NK-92 (cell line): ENCODE data around the gene CERK.
"Not testable (repeated sequence)": the region's sequence is repeated elsewhere in the genome, so short reads cannot be mapped to it uniquely, and the experiment has no call there.

Source experiments
- DNase-seq: peaks from one replicate; lab custom pipeline; 2025; ENCODE audit not compliant: unreplicated experiment; lab: John Stamatoyannopoulos, UW

The CERK gene

DNA sequence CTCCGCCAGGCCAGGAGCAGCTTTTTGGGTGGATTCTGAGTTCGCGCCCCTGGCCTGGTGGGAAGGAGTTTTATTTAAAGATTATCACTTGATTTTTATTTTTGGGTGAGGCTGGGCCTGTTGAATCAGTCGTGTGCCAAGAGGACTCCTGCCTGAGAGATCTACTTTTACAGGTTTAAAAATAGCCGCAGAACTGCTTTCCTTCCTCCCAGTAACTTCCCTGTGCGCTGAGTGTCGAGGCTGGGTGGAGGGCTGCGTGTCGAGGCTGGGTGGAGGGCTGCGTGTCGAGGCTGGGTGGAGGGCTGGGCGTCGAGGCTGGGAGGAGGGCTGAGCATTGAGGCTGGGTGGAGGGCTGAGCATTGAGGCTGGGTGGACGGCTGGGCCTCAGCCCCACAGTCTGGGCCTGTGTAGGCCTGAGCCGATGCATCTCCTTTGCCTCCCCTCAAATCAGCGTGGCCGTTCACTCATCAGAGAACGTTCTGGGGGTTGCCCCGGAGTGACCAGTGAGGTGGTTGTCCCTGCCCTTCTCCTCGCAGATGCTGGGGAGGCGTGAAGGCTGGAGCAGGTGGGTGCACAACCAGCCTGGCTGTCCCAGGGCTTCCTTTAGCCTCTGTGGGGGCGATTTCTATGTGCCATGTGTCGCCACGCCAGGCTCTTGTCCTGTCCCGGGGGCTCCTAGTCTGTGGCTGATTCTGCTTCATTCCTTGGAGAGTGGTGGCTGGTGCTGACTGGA lies 87.8 kb downstream of the CERK start:
- DNase-seq: no peak

- DNase-seq: no peak
Observed at GRCh38 chr22:46649141-46650077, 88.6 kb downstream of the CERK start.

DNA sequence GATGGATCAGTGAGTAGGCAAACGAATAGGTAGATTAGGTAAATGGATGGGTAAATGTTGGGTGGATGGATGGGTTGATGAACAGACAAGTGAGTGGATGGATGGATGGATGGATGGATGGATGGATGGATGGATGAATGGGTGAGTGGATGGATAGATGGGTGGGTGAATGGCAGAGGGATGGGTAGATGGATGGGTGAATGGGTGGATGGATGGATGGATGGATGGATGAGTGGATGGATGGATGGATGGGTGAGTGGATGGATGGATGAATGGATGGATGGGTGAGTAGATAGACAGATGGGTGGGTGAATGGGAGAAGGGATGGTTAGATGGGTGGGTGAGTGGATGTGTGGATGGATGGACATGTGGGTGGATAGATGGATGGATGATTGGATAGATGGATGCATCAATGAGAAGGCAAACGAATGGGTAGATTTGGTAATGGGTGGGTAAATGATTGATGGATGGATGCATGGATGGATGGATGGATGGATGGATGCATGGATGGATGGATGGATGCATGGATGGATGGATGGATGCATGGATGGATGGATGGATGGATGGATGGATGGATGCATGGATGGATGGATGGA lies 89.7 kb downstream of the CERK start:
- not testable (repeated sequence) for DNase-seq

DNA sequence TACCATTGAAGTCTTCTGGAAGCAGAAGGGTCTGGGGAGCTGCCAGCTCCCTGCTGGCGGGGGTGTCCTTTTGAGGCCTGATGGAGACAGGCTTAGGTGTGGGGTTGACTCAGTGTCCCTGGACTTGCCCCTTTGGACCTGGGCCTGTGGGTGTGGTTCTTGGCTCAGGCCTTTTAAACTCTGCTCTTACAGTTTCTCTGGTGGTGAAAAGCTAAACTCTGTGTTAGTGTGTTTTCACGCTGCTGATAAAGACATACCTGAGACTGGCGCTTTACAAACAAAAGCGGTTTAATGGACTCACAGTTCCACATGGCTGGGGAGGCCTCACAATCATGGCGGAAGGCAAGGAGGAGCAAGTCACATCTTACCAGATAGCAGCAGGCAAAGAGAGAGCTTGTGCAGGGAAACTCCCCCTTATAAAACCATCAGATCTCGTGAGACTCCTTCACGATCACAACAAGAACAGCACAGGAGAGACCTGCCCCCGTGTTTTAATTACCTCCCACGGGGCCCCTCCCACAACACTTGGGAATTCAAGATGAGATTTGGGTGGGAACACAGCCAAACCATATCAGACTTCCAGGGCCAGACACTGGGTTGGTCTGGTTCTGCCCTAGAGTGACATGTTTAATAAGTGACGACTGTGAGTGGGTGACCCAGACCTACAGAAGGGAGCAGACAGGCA lies 91.4 kb downstream of the CERK start:
- no peak for DNase-seq

DNA sequence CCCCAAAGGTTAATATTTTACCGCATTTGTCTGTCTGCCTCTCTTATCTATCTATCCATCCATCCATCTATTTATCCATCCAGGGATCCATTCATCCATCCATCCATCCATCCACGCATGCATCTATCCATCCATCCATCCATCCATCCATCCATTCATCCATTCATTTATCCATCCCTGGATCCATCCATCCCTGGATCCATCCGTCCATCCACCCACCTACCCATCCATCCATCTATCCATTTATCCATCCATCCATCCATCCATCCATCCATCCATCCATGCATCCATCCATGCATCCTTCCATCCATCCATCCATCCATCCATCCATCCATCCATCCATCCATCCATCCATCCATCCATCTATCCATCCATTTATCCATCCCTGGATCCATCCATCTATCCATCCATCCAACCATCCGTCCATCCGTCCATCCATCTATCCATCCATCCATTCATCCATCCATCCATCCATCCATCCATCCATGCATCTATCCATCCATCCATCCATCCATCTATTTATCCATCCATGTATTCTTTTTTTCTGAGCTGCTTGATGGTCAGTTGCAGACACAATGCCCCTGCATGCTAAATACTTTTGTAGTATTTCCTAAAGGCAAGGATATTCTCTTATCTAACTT lies 95.1 kb downstream of the CERK start:
- not testable (repeated sequence) for DNase-seq

DNA sequence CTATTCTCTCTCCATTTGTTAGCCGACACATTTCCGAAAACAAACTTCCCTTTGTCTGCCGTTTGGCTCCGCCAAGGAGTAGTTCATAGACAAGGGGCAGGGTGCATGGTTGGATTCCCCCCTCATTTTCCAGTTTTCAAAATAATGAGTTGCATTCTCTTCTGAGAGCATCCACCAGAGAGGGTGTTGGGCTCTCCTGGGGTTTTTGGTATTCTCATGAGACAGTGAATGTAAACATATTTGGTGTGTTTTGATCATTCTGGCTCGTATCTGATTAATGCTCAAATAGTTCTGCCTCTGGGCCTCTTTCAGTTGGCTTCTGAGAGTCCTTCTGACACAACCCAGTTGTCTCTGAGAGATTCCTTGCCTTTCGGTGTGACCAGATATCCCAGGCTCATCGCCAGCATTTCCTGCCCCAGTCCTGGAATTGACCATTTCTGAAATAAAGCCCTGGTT lies 96.2 kb downstream of the CERK start:
- DNase-seq: no peak

DNA sequence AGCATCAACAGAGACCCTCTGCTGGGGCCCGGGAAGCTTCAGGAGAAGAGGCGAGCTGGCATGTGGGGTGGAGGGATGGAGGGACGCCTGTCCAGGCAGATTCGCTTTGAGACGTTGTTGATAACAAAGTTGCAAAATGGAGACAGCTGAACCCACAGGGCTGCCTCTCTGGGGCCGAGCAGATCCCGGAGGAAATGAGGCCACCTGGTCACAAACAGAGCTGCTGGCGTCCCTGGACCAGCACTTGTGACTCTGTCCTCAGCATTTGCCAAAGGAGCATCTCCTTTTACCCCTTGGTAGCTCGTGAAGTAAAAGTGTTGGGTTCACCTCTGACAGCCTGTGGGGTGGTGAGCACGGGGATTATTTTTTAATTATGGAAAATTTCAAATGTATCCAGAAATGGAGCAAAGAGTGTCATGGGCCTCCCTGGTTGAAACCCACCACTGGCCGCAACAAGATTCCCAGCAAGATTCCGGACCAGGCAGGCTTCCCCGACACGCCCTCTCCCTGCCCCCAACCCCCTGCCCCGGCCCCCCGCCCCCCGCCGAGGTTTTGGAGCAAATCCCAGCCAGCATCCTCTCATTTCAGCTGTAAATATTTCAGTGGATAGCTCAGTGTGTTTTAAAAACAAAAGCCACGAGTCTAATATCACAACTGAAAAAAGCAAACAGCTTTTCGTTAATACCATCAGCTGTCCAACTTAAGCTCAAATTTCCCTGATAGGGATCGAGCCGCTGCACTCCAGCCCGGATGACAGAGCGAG lies 97.6 kb downstream of the CERK start:
- no peak for DNase-seq

- DNase-seq: no peak
Observed at GRCh38 chr22:46639843-46640242, 98.2 kb downstream of the CERK start.

DNA sequence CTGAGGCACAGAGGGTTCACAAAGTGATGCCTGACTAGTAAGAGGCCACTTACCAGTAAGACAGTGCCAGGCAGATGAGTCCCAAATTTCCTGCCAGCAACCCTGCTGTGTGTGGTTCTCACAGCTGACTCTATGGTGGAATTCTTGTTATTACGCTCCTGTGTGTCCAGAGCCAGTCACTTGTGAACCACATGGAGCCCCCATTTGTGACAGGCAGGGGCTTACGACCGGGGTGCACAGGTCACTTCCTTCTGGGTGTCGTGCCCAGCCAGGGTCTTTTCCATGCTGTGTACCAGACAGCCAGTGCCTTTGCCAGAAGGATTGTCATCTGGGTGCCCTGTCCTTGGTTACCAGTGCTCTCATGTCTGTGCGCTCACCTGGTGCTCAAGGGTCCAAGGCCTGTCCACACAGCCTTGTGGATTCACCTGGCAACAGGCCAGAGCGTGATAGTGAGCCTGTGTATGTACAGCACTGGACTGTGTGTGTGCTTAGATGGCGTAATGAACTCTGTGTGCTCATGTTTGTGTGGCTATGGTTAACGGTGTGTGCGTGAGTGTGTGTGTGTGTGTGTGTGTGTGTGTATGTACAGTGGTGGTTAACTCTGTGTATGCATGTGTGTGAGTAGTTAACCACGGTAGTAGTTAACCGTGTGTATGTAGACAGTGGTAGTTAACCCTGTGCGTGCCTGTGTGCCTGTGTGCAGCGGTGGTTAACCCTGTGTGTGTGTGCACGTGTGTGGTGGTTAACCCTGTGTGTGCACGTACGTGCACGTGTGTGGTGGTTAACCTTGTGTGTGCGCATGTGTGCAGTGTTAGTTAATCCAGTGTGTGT lies 99.2 kb downstream of the CERK start:
- DNase-seq: no peak

GRCh38 chr22:46637711-46638600 lies 100.1 kb downstream of the CERK start:
- no peak for DNase-seq

DNA sequence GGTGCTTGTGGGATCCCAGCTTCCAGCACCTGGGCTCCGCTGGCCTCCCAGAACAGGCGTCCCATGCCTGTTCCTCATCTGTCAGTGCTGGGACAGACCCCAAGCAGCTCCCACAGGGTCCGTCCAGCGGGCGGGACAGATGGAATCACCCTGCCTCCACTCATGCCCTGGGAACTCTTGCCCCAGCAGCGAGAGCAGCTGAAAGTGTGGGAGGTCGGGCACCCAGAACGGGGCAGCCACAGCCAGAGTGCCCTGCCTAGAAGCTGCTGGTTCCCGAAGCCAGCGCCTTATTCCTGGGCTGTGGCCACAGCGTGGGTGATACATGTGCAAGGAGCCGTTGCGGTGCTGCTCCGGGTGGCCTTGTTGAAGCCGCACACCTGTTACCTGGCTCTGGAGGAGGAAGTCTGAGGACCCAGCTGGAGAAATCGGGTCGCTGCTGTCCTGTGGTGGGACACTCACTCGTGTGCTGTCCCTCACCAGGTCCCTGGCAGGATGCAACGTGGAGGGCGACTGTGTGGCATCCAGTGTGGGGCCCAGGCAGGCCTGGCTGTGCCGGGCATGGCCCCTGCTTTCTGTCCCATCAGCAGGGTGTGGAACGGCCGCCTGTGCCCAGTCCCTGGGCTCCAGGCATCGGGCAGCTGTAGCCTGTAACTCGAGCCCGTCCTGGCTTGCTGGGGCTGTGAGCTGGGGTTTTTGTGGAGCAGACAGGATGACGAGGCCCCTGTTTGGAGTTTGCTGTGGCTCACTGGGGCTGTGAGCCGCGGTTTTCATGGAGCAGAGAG lies 101.6 kb downstream of the CERK start:
- DNase-seq: no peak

- DNase-seq: no peak
Observed at GRCh38 chr22:46635756-46636155, 102.3 kb downstream of the CERK start.

- not testable (repeated sequence) for DNase-seq
Observed at GRCh38 chr22:46634973-46635685, 102.9 kb downstream of the CERK start.
